HG02943 (cell line): ENCODE measurements around the gene RAB40C.
A peak's percentile ranks its signal among the peaks of the same experiment; 100 is the strongest.

ENCODE experiments used
- ATAC-seq: cut with Tn5 transposase; IDR thresholded peaks from one replicate; pipeline ENCODE4 v1.9.1; 2021; ENCODE audit warnings: mild to moderate bottlenecking, low read depth, moderate library complexity; ENCODE audit not compliant: unreplicated experiment

The RAB40C gene

DNA sequence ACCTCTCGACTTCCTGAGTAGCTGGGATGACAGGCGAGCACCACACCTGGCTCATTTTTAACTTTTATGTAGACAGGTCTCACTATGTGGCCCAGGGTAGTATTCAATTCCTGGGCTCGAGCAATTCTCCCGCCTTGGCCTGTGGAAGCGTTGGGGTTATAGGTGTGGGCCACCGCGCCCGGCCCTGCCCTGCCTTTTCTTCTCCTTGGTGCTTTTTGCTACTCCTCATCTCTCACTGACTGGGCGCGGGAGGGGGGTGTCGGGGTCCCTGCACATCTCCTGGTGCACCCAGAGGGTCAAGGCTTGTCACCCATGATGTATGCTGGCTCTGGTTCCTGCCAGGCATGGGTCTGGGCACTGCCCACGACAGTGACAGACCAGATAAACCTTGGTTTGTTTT lies 54.7 kb downstream of the RAB40C start:
- ATAC-seq = no peak

DNA sequence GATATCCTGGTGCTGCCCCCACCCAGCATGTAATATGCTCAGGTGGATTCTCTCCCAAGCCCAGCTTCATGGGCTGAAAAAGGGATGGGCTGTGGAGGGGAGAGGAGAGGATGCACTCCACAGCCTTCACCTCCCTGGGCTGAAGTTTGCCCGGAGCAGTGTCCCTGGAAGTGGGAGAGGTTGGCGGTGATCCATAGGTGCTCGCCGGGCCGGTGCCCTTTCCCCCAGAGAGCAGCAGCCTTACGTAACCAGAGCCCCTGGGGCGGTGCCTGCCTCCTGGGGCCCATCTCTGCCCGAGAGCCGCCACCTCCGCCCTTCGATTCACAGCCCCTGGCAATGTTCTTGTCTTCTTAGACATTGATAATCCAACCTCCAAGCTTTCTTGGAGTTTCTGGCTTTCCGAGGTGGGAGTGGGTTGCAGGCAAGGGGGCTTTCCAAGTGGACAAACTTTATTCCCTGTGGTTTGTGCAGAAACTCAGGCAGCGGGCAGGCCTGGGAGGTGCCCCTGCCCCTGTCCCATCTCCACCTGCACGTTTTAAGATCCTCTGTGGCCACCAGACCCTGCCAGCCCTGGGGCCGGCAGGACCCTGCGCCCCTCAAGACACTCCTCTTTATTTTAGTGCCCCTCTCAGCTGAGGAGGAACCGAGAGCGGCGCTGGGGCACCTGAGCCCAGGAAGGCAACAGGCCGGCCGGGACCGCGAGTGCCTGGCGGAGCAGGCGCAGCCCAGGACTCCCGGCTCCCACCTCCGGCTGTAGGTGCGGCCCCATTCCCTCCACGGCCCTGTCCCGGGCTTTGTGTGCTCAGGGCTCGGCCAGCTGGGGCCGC lies 56.2 kb downstream of the RAB40C start:
- no peak for ATAC-seq

DNA sequence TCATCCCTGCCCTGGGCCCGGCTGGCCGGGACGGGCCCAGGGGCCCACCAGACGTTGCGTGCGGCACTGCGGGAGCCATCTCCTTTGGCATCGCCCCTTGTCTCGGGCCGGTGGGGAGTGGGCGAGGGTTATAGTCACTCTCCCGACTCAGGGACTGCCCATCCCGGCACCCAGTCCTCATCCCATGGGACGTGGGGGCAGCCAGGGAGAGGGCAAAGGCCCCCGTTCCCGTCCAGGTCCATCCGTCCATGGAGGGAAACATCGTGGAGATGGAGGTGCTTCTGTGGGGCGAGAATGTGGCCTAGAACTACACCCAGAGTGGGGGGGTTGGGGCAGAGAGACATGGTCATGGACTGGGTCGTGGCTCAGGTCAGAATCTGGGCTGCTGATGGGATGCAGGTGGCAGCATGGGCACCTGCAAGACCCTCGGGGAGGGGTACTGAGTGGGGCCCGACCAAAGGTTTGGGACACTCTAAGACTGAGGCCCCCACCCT lies 56.9 kb downstream of the RAB40C start:
- ATAC-seq = no peak

DNA sequence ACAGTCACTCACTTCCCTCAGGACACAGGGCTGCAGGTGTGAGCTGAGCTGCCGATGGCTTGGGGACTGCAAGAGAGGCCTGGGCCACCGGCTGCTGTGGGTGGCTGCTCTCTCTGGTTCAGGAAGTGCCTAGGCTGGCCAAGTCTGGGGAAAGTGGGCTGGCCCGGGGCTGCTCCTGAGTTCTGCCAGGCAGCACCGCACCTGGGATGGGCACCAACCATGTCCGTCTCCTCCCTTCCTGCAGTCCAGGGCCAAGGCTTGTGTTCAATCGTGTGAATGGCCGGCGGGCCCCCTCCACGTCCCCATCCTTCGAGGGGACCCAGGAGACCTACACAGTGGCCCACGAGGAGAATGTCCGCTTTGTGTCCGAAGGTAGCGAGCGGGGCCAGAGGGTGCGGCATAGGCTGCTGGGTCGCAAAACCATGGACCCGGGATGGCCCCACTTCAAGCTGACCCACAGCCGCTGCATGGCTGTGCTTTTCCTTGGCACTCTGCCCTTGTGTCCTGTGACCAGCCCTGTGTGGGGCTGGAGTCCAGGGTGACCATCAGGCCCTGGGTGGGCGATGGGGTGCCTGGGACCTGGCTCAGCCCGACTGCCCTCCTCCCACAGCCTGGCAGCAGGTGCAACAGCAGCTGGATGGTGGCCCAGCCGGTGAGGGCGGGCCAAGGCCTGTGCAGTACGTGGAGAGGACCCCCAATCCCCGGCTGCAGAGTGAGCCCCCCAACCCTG lies 57.5 kb downstream of the RAB40C start:
- ATAC-seq = no peak

DNA sequence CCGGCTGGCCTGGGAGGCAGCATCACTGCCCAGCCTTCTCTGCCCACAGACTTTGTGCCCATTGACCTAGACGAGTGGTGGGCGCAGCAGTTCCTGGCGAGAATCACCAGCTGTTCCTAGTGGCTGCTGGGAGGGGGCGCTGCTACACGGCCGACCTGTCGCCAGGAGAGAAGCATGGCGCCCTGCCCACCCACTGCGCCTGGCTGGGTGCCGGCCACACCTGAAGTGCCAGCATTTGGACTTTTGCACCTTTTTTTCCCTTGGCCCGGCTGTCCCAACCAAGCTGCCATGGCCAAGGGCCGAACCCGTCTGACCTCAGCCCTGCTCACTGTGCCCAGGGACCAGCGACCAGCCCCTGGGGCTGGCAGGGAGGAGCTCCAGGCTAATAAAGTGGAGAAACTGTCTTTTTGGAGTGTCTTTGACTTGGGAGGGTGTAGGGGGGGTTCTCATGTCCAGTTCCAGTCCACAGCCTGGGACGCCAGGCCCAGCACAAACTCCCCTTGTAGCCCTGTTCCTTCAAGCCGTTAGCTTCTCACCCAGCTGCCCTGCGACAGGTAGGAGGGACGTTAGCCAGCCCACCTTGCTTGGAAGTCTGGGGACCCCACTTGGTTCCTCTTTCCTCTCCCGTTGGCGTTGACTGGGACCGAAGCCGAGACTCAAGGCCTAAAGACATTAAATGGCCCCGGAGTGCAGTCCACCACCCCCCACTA lies 58.4 kb downstream of the RAB40C start:
- ATAC-seq = no peak

DNA sequence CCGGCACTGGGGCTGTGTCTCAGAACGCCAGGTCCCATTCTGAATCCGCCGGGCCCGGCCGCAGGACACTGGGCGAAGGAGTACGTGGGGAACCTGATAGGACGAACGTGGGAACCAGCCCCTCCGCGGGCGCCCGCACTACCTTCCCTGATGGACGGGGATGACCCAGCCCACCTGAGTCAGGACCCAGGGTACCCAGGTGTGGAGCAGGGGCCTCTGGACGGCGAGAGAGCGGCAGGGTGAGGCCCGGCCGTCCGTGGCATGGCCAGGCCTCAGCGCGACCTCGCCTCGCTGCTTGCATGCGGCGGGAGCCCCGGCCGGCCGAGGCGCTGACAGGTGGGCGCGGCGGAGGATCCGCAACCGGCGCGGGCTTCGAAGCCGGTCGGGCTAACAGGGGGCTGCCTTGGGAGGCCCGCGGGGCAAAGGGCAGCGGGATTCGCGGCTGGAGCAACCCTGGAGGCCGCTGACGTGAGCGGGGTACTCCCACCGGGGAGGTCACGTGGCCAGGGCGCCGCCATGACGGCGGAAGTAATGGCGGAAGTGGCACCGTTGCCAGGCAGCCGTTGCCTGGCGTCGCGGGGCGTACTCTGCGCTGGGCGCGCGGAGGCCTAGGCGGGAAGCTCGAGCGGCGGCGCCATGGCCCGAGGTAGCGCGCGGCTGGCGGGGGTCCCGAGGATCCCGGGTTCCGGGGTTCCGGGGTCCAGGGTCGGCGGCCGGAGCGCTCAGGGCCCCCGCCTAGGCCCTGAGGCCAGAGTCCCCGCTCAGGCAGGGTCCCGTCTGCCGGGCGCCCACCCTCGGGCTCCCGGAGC lies 59.1 kb downstream of the RAB40C start, which contains the start of gene WDR90:
TSS of gene WDR90 (plus strand) at position 585 of the 809 bp plus-strand sequence. CDS start at position 637, 52 bp downstream.
- peak; percentile 70 for ATAC-seq

DNA sequence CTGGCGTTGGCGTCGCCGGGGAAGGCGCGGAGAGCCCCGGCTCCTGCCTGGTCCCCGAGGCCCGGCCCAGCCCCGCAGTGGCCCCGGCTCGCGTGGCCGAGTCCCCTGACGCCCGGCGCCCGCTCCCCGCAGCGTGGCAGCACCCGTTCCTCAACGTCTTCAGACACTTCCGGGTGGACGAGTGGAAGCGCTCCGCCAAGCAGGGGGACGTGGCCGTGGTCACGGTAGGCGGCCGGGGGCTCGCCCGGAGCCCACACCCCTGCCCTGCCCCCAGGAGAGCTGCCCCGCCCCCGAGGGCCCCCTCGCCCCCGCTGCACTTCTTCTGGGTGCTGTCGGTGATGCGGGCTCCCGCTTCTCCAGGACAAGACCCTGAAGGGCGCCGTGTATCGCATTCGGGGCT lies 59.8 kb downstream of the RAB40C start:
- peak; percentile 8 for ATAC-seq

DNA sequence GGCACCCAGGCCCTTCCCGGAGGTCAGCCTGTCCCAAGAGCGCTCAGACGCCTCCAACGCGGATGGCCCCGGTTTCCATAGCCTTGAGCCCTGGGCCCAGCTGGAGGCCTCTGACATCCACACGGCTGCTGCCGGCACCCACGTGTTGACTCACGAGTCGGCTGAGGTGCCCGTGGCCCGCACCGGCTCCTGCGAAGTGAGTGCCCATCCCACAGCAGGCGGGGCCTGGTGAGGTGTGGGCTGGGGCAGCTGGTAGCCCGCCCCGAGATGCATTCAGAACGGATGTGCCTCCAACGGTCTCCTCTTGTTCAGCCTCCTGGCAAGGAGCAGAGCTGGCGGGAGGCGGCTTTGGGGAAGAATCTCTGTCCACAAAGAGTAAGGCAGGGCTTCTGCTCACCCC lies 62.0 kb downstream of the RAB40C start:
- ATAC-seq = no peak

DNA sequence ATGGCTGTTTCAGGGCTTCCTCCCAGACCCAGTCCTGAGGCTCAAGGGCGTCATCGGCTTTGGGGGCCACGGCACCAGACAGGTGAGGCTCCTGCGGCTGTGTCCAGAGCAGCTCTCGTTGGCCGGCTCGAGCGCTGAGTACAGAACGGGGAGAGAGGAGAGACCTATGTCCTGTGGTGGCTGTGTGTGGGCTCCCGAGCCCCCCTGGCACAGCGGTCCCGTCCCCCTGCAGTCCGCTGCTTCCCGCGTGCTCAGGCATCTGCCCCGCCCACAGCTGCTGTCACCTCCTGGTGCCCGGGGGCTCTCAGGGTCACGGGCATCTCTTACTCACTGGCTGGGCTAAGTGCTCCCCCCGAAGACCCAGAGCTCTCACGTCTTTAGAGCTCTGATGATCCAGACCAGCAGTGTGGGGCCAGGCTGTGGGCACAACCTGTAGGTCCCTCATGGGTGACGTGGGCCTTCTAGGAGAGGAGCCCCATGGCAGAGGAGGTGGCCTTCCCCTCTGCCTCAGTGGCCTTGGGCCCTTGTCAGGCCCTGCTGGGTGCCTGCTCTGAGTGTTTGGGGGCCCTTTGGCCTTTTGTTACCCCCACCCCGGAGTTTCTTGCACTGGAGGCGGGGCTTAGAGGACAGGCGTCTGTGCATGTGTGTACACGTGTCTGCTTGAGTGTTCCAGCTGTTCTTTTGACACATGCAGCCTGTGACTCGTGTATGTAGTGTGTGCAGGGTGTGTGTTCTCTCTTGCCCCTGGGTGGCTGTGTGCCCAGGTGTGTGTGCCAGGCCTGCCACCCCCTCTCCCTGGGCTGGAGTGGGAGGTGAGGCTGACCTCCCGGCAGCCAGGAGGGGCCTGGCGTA lies 62.8 kb downstream of the RAB40C start:
- no peak for ATAC-seq

DNA sequence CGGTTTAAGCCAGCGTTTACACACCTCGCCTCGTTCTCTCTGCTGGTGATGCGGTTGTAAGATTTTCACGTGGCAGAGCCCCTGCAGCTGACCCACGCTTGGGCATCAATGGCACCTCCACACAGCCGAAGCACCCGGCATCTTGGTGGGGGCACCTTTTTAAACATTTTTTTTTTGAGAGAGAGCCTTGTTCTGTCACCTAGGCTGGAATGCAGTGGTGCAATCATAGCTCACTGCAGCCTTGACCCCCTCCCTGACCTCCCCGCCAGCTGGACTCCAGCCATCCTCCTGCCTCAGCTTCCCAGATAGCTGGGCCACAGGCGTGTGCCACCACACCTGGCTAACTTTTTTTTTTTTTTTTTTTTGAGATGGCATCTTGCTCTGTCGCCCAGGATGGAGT lies 64.2 kb downstream of the RAB40C start:
- ATAC-seq = no peak

DNA sequence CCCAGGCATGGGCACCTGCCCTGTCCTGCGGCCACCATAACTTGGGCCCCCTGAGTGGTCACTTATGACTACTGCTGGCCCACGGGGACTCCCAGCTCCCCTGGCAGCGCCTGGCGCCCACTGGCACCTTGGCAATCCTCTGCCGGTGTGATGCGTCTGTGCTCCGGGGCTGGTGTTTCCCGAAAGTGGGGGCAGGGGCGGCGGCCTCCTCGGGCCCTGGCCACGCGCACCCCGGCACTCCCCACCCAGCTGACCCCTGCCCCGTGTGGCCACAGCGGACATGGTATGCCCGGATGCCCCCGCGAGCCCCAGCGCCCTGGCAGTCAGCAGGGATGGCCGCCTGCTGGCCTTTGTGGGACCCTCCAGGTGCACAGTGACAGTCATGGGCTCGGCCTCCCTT lies 67.6 kb downstream of the RAB40C start:
- ATAC-seq = no peak

DNA sequence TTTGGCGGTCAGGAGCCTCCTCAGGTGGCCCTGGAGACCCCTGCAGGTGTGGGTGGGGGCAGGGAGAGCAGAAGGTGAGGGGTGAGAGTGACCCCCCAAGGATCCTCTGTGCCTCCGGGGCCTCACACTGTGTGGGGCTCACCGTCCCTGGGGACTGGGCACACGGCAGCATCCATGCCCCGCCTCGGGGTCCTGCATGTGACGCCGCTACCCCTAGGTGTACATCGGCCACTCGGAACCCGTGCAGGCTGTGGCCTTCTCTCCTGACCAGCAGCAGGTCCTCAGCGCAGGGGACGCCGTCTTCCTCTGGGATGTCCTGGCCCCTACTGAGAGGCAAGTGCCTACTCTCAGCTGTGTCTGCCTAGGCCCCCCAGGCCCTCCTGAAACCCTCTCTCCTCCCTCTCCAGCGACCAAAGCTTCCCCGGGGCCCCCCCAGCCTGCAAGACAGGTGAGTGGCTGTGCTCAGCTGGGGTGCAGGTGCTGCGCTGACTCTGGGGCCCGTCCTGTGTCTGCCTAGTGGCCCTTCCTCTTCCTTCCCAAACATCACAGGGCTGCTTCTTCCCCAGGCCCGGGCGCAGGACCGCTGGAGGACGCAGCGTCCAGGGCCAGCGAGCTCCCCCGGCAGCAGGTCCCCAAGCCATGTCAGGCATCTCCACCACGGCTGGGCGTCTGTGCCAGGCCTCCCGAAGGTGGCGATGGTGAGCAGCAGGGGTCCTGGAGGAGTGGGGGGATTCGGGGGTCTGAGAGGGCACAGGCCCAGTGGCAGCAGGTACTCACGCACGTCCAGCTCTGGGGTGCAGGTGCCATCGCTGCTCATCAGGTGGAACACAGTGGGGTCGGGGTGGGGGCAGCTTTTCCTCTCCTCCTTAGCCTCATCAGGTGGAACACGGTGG lies 69.1 kb downstream of the RAB40C start:
- no peak for ATAC-seq

DNA sequence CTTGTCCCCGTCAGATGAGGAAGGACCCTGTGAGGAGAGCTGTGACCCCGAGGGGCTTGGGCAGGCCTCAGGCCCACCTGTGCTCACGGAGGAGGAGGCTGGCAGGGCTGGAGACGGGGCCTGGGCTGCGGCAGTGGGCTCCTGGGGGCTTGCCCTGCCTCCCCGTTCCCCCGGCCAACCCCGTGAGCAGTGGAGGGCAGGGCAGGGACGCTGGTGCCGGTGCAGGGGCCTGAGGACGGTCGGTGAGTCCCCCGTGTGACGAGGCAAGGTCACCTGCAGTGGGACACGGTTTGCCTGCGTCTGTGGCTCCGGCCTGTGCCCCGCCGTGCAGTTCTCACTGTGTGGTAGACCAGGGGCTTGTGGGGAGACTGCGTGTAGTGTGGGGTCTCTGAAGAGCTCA lies 69.8 kb downstream of the RAB40C start:
- no peak for ATAC-seq

DNA sequence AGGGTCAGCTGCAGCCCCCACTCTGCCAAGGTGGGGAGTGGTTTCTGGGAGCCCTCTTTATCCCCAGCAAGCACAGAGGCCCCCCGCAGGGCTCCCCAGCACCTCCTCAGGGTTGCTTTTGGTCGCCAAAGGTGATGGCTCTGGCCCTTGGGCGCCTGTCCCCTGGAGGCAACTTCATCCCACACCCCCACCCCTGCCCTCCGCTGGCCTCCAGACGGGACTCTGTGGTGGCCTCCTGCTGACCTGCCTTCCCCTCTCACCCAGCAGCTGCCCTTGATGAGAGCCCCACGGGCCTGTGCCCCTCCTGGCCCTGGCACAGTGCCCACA lies 70.2 kb downstream of the RAB40C start:
- no peak for ATAC-seq

DNA sequence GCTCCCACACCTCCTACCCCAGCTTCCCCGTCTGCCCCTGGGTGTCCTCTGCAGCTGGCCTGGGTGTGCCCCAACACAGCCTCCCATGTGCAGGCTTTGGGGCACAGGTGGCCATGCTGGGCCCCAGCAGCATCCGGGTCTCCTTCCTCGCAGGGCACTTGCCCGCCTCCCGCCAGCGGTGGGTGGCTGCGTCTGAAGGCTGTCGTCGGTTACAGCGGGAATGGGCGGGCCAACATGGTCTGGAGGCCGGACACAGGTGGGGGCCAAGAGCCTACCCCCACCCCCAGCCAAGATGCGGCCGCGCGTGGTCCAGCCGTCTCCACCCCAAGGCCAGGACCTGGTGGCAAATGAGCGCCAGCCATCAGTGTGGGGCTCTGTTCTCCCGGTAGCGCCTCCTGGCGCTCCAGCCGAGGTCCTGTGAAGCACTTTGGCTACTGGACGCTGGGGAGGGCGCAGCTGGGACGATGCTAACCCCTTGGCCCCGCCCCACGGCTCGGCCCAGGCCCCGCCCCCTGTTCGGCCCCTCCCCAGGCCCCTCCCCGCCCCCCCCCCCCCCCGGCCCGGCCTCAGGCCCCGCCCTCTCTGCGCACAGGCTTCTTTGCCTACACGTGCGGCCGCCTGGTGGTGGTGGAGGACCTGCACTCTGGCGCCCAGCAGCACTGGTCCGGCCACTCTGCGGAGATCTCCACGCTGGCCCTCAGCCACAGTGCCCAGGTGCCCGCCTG lies 70.8 kb downstream of the RAB40C start:
- ATAC-seq = no peak

DNA sequence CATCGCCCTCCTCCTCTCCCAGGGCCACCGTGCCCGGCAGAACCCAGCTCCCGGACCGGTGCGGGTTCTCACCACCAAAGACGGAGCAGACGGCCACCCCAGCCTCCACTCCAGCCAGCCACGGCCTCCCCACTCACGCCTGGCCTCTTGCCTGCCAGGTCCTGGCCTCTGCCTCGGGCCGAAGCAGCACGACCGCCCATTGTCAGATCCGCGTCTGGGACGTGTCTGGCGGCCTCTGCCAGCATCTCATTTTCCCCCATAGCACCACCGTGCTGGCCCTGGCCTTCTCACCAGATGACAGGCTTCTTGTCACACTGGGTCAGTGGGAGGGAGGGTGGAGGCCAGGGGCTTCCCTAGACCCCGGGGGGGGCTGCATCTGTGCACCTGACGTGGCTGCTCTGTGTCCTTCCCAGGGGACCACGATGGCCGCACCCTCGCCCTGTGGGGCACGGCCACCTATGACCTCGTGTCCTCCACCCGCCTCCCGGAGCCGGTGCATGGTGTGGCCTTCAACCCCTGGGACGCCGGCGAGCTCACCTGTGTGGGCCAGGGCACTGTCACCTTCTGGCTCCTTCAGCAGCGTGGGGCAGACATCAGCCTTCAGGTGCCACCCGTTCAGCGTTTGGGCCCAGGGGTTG lies 71.4 kb downstream of the RAB40C start:
- ATAC-seq = no peak

DNA sequence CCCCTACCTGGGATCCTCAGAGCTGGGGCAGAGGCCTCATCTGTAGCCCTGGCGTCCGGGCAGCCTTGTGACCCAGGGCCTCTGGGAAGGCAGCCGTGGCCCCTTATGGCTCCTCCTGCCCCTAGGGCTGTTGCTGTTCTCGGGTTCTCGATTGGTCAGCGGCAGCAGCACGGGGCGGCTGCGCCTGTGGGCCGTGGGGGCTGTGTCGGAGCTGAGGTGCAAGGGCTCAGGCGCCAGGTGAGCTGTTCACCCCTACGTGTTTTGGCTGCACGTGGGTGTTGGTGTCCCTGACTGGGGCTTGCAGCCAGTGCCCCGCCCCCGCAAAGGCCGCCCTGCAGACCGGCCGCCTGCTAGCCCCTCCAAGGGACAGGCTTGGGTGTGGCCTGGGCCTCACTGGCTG lies 72.2 kb downstream of the RAB40C start:
- no peak for ATAC-seq
